Parathyroid adenoma (tissue), 2 donors: ENCODE data around the gene PI4KA.
"Not testable (repeated sequence)": the region's sequence is repeated elsewhere in the genome, so short reads cannot be mapped to it uniquely, and the experiment has no call there.

Experiments used
- H2AFZ ChIP-seq: fragments of 300-600 bp; sonication (generic); one replicate; pipeline ENCODE4 v1.7.0; 2017; ENCODE audit warnings: antibody characterized with exemption, mild to moderate bottlenecking
- H3K27ac ChIP-seq: fragments of 300-600 bp; sonication (generic); one replicate; pipeline ENCODE4 v1.7.0; 2017
- H3K27me3 ChIP-seq: fragments of 300-600 bp; sonication (generic); one replicate; pipeline ENCODE4 v1.7.0; 2017; ENCODE audit warnings: low read length; ENCODE audit not compliant: control insufficient read depth, insufficient read depth
- H3K36me3 ChIP-seq: fragments of 300-600 bp; sonication (generic); one replicate; pipeline ENCODE4 v1.7.0; 2017; ENCODE audit warnings: low read length; ENCODE audit not compliant: control insufficient read depth, insufficient read depth
- H3K4me1 ChIP-seq: fragments of 300-600 bp; sonication (generic); one replicate; pipeline ENCODE4 v1.7.0; 2017; ENCODE audit warnings: control low read depth
- H3K4me2 ChIP-seq: fragments of 300-600 bp; sonication (generic); one replicate; pipeline ENCODE4 v1.7.0; 2017; ENCODE audit warnings: low read length
- H3K4me3 ChIP-seq: fragments of 300-600 bp; sonication (generic); one replicate; pipeline ENCODE4 v1.7.0; 2017; ENCODE audit warnings: low read depth, low read length
- H3K79me2 ChIP-seq: fragments of 300-600 bp; sonication (generic); one replicate; pipeline ENCODE4 v1.7.0; 2017; ENCODE audit warnings: control low read depth
- H3K9ac ChIP-seq: fragments of 300-600 bp; sonication (generic); one replicate; pipeline ENCODE4 v1.7.0; 2017; ENCODE audit warnings: mild to moderate bottlenecking
- H3K9me3 ChIP-seq: fragments of 300-600 bp; sonication (generic); one replicate; pipeline ENCODE4 v1.7.0; 2017; ENCODE audit warnings: low read length; ENCODE audit not compliant: control insufficient read depth
- CTCF ChIP-seq: fragments of 300-600 bp; sonication (generic); IDR thresholded peaks from one replicate; pipeline ENCODE4 v1.7.0; 2017; ENCODE audit warnings: antibody characterized with exemption, mild to moderate bottlenecking
- donor health status: primary hyperparathyroidism.

The PI4KA gene

GRCh38 chr22:20774882-20775281 lies 83.7 kb downstream of the PI4KA start:
- Histone ChIP-seq H3K36me3 (no peaks in the 10 kb centered on the region), H3K9ac (no peak overlapping the region), H3K9me3 (no peaks in the 10 kb centered on the region), H3K4me1 (no peaks in the 10 kb centered on the region), H3K4me3 (no peak overlapping the region), H2AFZ (no peak overlapping the region), H3K79me2 (no peaks in the 10 kb centered on the region), H3K27me3 (no peaks in the 10 kb centered on the region), H3K4me2 (no peak overlapping the region), H3K27ac (no peak overlapping the region)
- no peak for TF ChIP-seq CTCF

GRCh38 chr22:20773793-20774212 lies 84.8 kb downstream of the PI4KA start, which contains the start of gene SERPIND1:
TSS of gene SERPIND1 (plus strand) at chr22:20774113. CDS start at chr22:20779313, 5,200 bp downstream.
- H3K27me3 ChIP-seq, result no peaks in the 10 kb centered on the region

GRCh38 chr22:20771918-20772625 lies 86.5 kb downstream of the PI4KA start:
- no peak overlapping the region for H3K4me3 ChIP-seq
- no peaks in the 10 kb centered on the region for H3K4me1 ChIP-seq
- no peaks in the 10 kb centered on the region for H3K9me3 ChIP-seq
- no peak overlapping the region for H3K27ac ChIP-seq
- TF ChIP-seq CTCF, result no peak
- H3K36me3 ChIP-seq, result no peaks in the 10 kb centered on the region
- no peak overlapping the region for H3K4me2 ChIP-seq
- H3K27me3 ChIP-seq, result no peaks in the 10 kb centered on the region
- no peak overlapping the region for H3K9ac ChIP-seq
- H2AFZ ChIP-seq, result no peak overlapping the region
- no peaks in the 10 kb centered on the region for H3K79me2 ChIP-seq

More at GRCh38 chr22:20773793-20774212, 84.8 kb downstream of the PI4KA start, which contains the start of gene SERPIND1:
- Histone ChIP-seq H3K36me3 (no peaks in the 10 kb centered on the region), H2AFZ (no peak within 1 kb of the TSS), H3K79me2 (no peaks in the 10 kb centered on the region), H3K27ac (no peak within 1 kb of the TSS), H3K4me1 (no peaks in the 10 kb centered on the region), H3K4me2 (no peak within 1 kb of the TSS), H3K9me3 (no peaks in the 10 kb centered on the region), H3K9ac (no peak within 1 kb of the TSS), H3K4me3 (no peak within 1 kb of the TSS)
- no peak for TF ChIP-seq CTCF

GRCh38 chr22:20769496-20769826 lies 89.2 kb downstream of the PI4KA start:
- H3K4me3 ChIP-seq, H3K79me2 ChIP-seq, H3K9ac ChIP-seq, H3K27ac ChIP-seq, H2AFZ ChIP-seq, H3K9me3 ChIP-seq, H3K27me3 ChIP-seq, H3K4me1 ChIP-seq, H3K4me2 ChIP-seq, H3K36me3 ChIP-seq: not testable (repeated sequence)

GRCh38 chr22:20766530-20766929 lies 92.1 kb downstream of the PI4KA start:
- Histone ChIP-seq H3K79me2 (no peaks in the 10 kb centered on the region), H3K27ac (no peak overlapping the region), H3K36me3 (no peaks in the 10 kb centered on the region), H3K9me3 (no peaks in the 10 kb centered on the region), H3K4me1 (no peaks in the 10 kb centered on the region), H2AFZ (no peak overlapping the region), H3K4me3 (no peak overlapping the region), H3K27me3 (no peaks in the 10 kb centered on the region), H3K9ac (no peak overlapping the region), H3K4me2 (no peak overlapping the region)
- no peak for TF ChIP-seq CTCF
